Measurements from ENCODE around the gene COG7. TPM values are rescaled to one million over a fixed set of nuclear protein-coding genes. Genes with fewer than 3 reads are reported as not detected.

The COG7 gene
- total RNA-seq, 1 experiment from 2014 or later = 22.1 TPM

GRCh38 chr16:23423496-23424049 is 29.4 kb downstream of the COG7 start:
- peak overlapping the region; percentile 44 for H3K4me2 ChIP-seq (ENCODE audit: low read length)
- H3K79me2 ChIP-seq (ENCODE audit: insufficient read depth, low read length) = no peaks in the 10 kb centered on the region
- ATAC-seq = peak; percentile 93
- no peak overlapping the region for H3K9ac ChIP-seq (ENCODE audit: low read length)
- no peak overlapping the region for H3K4me3 ChIP-seq (replicated peaks in 1 of 2; ENCODE audit: low read depth in 1 of 2, low read length in 2 of 2)
- no TSS peak for BruUV-seq (replicated peaks)
- RAD21 ChIA-PET (ENCODE audit: low non-redundant PET in 1 of 2, low total read pairs in 2 of 2, uncharacterized antibody in 2 of 2, unreplicated experiment in 2 of 2) = no interaction called here
- no peak overlapping the region for H2AFZ ChIP-seq (ENCODE audit: low read depth, low read length, poor library complexity, severe bottlenecking)
- no peaks in the 10 kb centered on the region for H3K9me2 ChIP-seq (ENCODE audit: insufficient read depth)
- CTCF ChIA-PET = interaction anchor here (0.7 to 1.4 kb wide), 2 partner anchors 12 to 96 kb away, joined by 3 to 20 read pairs; no protein-coding TSS in a partner anchor
- H3K27ac ChIP-seq (ENCODE audit: low read depth, low read length) = peak overlapping the region; percentile 62
- H4K20me1 ChIP-seq (ENCODE audit: insufficient read depth) = no peaks in the 10 kb centered on the region
- no peaks in the 10 kb centered on the region for H3K27me3 ChIP-seq (ENCODE audit: insufficient read depth, low read length)
- peaks cover 20 to 26% of the 10 kb centered on the region in 2 experiments for H3K4me1 ChIP-seq (ENCODE audit: control insufficient read depth in 1 of 2, insufficient read depth in 2 of 2, low read length in 2 of 2)
- POLR2A ChIA-PET = interaction anchor here (0.6 kb wide), 1 partner anchor 127 kb away, joined by 3 read pairs; no protein-coding TSS in a partner anchor
- TF ChIP-seq POLR2AphosphoS5 (IDR thresholded peaks at IDR 0.05; ENCODE audit: low read depth, low read length) = no peak
- TF ChIP-seq FOSL1 (IDR thresholded peaks at IDR 0.05; ENCODE audit: low read depth) = peak; percentile 80
- peak; percentile 83 for TF ChIP-seq JUND (IDR thresholded peaks at IDR 0.05)
- TF ChIP-seq CEBPB (IDR thresholded peaks at IDR 0.05; ENCODE audit: low read depth) = no peak
- intact Hi-C loops (cut with micrococcal nuclease) = no loop called here
- DNase-seq (ENCODE audit: low read depth, low spot score) = peak; percentile 76
- no peaks in the 10 kb centered on the region for H3K9me3 ChIP-seq (ENCODE audit: control insufficient read depth in 1 of 2, insufficient read depth in 1 of 2, low read depth in 1 of 2, low read length in 2 of 2)
- peaks cover 0 to 2% of the 10 kb centered on the region in 2 experiments; a peak in 1 of 4 replicates for H3K36me3 ChIP-seq (ENCODE audit: control insufficient read depth in 1 of 2, insufficient read depth in 2 of 2, low read length in 2 of 2)

GRCh38 chr16:23420011-23420410 is 33.0 kb downstream of the COG7 start:
- Histone ChIP-seq H3K36me3 (ENCODE audit: control insufficient read depth in 1 of 2, insufficient read depth in 2 of 2, low read length in 2 of 2) (peaks cover 0 to 7% of the 10 kb centered on the region in 2 experiments; a peak in 2 of 4 replicates), H3K9me3 (ENCODE audit: control insufficient read depth in 1 of 2, insufficient read depth in 1 of 2, low read depth in 1 of 2, low read length in 2 of 2) (no peaks in the 10 kb centered on the region), H3K9me2 (ENCODE audit: insufficient read depth) (no peaks in the 10 kb centered on the region), H3K27ac (ENCODE audit: low read depth, low read length) (no peak overlapping the region), H3K27me3 (ENCODE audit: insufficient read depth, low read length) (no peaks in the 10 kb centered on the region), H3K4me1 (ENCODE audit: control insufficient read depth in 1 of 2, insufficient read depth in 2 of 2, low read length in 2 of 2) (peaks cover 20 to 21% of the 10 kb centered on the region in 2 experiments), H3K4me2 (ENCODE audit: low read length) (no peak overlapping the region), H3K9ac (ENCODE audit: low read length) (no peak overlapping the region), H3K79me2 (ENCODE audit: insufficient read depth, low read length) (no peaks in the 10 kb centered on the region), H4K20me1 (ENCODE audit: insufficient read depth) (no peaks in the 10 kb centered on the region), H3K4me3 (replicated peaks in 1 of 2; ENCODE audit: low read depth in 1 of 2, low read length in 2 of 2) (no peak overlapping the region), H2AFZ (ENCODE audit: low read depth, low read length, poor library complexity, severe bottlenecking) (no peak overlapping the region)
- no TSS peak for BruUV-seq (replicated peaks)
- intact Hi-C loops (cut with micrococcal nuclease) = no loop called here
- ChIA-PET RAD21 (ENCODE audit: low non-redundant PET in 1 of 2, low total read pairs in 2 of 2, uncharacterized antibody in 2 of 2, unreplicated experiment in 2 of 2) (no interaction called here), CTCF (no interaction called here), POLR2A (no interaction called here)
- ATAC-seq = no peak
- DNase-seq (ENCODE audit: low read depth, low spot score) = no peak
- TF ChIP-seq ZNF274 (IDR thresholded peaks at IDR 0.05; ENCODE audit: low read depth, low read length) (no peak), EGR1 (IDR thresholded peaks at IDR 0.05; ENCODE audit: low read depth) (no peak), SIN3A (IDR thresholded peaks at IDR 0.05; ENCODE audit: low read depth) (no peak), CEBPB (IDR thresholded peaks at IDR 0.05; ENCODE audit: low read depth) (no peak), SRF (IDR thresholded peaks at IDR 0.05; ENCODE audit: low read depth) (no peak), ZBTB33 (IDR thresholded peaks at IDR 0.05; ENCODE audit: extremely low read depth, insufficient replicate concordance, low read length) (no peak), RAD21 (IDR thresholded peaks at IDR 0.05; ENCODE audit: low read depth) (no peak), SP1 (IDR thresholded peaks at IDR 0.05; ENCODE audit: low read depth) (no peak), ELF1 (IDR thresholded peaks at IDR 0.05; ENCODE audit: borderline replicate concordance, low read depth) (no peak), POLR2AphosphoS5 (IDR thresholded peaks at IDR 0.05; ENCODE audit: low read depth, low read length) (no peak), MAX (IDR thresholded peaks at IDR 0.05) (no peak), REST (IDR thresholded peaks at IDR 0.05; ENCODE audit: low read depth) (no peak), JUND (IDR thresholded peaks at IDR 0.05) (no peak), YY1 (IDR thresholded peaks at IDR 0.05; ENCODE audit: extremely low read depth, insufficient replicate concordance, low read depth, low read length) (no peak)

All from HCT116 (cell line).